A673 (cell line): ENCODE measurements around the gene NFKBIB. TPM values are rescaled to one million over a fixed set of nuclear protein-coding genes. Genes with fewer than 3 reads are reported as not detected.

Experiments used
- BruUV-seq: library from RNA; stranded (reverse); fragments of 400-500 nt; replicated peaks from 2 replicates; lab custom pipeline; 2021; lab: Mats Ljungman, UMichigan
- CTCF ChIA-PET: fragments of 300-600 bp; sonication (Branson Sonifier 250); formaldehyde crosslinking; loops from one replicate; lab custom pipeline; 2022; ENCODE audit warnings: antibody characterized with exemption; lab: Charles Lee
- POLR2A ChIA-PET: fragments of 300-600 bp; sonication (Branson Sonifier 250); formaldehyde crosslinking; loops from one replicate; lab custom pipeline; 2022; ENCODE audit warnings: antibody characterized with exemption; ENCODE audit not compliant: low non-redundant PET; lab: Charles Lee
- DNase-seq: peaks from one replicate; pipeline ENCODE4 v3.0.0-alpha.2; 2015; ENCODE audit warnings: low spot score
- H3K27ac ChIP-seq: fragments of 200-600 bp; sonication (generic); 2 replicates; pipeline ENCODE4 v1.5.1; 2016; ENCODE audit warnings: mixed run types, low read depth, mild to moderate bottlenecking, mixed read lengths, antibody characterized with exemption, low read length; ENCODE audit not compliant: poor library complexity, severe bottlenecking
- H3K27me3 ChIP-seq: fragments of 200-600 bp; sonication (generic); replicated peaks from 2 replicates; pipeline ENCODE4 v1.6.1; 2017; ENCODE audit warnings: mixed run types, low read depth, mild to moderate bottlenecking, mixed read lengths, antibody characterized with exemption, low read length; ENCODE audit not compliant: insufficient read depth, poor library complexity
- H3K36me3 ChIP-seq: fragments of 200-600 bp; sonication (generic); 2 replicates; pipeline ENCODE4 v1.6.1; 2016; ENCODE audit warnings: mixed run types, mild to moderate bottlenecking, mixed read lengths, antibody characterized with exemption, low read length; ENCODE audit not compliant: insufficient read depth, poor library complexity, severe bottlenecking
- H3K4me1 ChIP-seq: fragments of 200-600 bp; sonication (generic); 2 replicates; pipeline ENCODE4 v1.6.1; 2017; ENCODE audit warnings: mixed run types, mild to moderate bottlenecking, mixed read lengths, antibody characterized with exemption, low read length; ENCODE audit not compliant: insufficient read depth, poor library complexity, severe bottlenecking
- H3K4me3 ChIP-seq: fragments of 200-600 bp; sonication (generic); 2 replicates; pipeline ENCODE4 v1.5.1; 2016; ENCODE audit warnings: low read depth, mixed run types, mild to moderate bottlenecking, mixed read lengths, low read length; ENCODE audit not compliant: poor library complexity, severe bottlenecking
- H3K9me3 ChIP-seq: fragments of 200-600 bp; sonication (generic); 2 replicates; pipeline ENCODE4 v1.6.1; 2016; ENCODE audit warnings: mixed run types, low read depth, mild to moderate bottlenecking, mixed read lengths, antibody characterized with exemption, low read length; ENCODE audit not compliant: poor library complexity, severe bottlenecking
- EZH2 ChIP-seq: fragments of 200-600 bp; sonication (generic); IDR thresholded peaks from 2 replicates; pipeline ENCODE4 v1.6.1; 2017; ENCODE audit warnings: borderline replicate concordance, low read depth, mild to moderate bottlenecking, mixed read lengths, antibody characterized with exemption, low read length; ENCODE audit not compliant: poor library complexity, severe bottlenecking
- intact Hi-C: fragments of 100-400 bp; cut with micrococcal nuclease; formaldehyde crosslinking; loops from one replicate; pipeline ENCODE4 v1.10.0; 2022; ENCODE audit not compliant: unreplicated experiment
- total RNA-seq: library from RNA; stranded (reverse); gene quantifications from 2 replicates; pipeline ENCODE4 v1.2.3, GENCODE V29; 2021
- TF ChIP-seq, protein P1 (sequence below): fragments of 300-800, 200-600 bp; sonication (generic); conservative IDR thresholded peaks from 2 replicates; pipeline ENCODE4 v1.5.1; 2017; ENCODE audit warnings: low read depth, mild to moderate bottlenecking, antibody characterized with exemption, low read length, moderate library complexity, mixed read lengths

Gene NFKBIB
- total RNA-seq, 1 experiment from 2014 or later: 51.9 TPM

DNA sequence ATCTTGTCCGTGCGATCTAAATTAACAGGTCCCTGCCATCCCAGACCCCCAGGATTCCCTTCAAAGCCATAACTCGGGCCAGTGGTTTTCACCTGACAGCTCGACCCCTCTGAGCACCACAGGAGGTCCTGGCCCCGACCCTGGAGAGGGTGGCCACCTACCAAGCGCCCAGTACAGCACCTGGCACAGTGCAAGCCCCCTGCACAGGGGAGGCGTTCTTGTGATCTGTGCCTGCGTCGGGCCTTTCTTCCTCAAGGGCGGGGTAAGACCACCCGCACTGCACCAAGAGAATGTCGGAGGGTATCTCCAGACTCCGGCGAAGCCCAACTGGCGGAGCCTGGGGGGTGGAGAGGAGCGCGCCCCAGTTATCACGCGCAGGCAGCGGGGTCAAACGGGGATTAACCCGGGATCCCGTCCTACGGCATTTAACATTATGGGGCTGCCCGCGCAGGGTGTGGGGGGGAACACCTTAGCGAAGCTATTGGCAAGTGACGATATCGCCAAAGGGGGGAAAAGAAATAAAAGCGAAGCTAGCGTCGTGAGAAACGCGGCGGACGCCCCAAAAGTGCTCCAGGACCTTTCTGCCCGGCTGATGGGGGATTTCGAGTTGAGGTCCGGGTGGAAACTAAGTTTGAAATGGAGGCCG, 48.7 kb upstream of the NFKBIB start:
- BruUV-seq: no TSS peak
- peak; percentile 49 for DNase-seq
- no peak for TF ChIP-seq EZH2
- TF ChIP-seq, protein P1, sequence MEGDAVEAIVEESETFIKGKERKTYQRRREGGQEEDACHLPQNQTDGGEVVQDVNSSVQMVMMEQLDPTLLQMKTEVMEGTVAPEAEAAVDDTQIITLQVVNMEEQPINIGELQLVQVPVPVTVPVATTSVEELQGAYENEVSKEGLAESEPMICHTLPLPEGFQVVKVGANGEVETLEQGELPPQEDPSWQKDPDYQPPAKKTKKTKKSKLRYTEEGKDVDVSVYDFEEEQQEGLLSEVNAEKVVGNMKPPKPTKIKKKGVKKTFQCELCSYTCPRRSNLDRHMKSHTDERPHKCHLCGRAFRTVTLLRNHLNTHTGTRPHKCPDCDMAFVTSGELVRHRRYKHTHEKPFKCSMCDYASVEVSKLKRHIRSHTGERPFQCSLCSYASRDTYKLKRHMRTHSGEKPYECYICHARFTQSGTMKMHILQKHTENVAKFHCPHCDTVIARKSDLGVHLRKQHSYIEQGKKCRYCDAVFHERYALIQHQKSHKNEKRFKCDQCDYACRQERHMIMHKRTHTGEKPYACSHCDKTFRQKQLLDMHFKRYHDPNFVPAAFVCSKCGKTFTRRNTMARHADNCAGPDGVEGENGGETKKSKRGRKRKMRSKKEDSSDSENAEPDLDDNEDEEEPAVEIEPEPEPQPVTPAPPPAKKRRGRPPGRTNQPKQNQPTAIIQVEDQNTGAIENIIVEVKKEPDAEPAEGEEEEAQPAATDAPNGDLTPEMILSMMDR: no peak
- Histone ChIP-seq H3K9me3 (no peaks in the 10 kb centered on the region), H3K27me3 (no peaks in the 10 kb centered on the region), H3K36me3 (peaks cover 29% of the 10 kb centered on the region), H3K4me1 (peaks cover 13% of the 10 kb centered on the region), H3K27ac (peak overlapping the region; percentile 95), H3K4me3 (peak overlapping the region; percentile 88)
- ChIA-PET POLR2A (no interaction called here), CTCF (no interaction called here)
- intact Hi-C loops: loop anchor here (2.0 kb wide), 2 partner anchors 48 to 80 kb away; partner anchors contain the start of genes MRPS12, NFKBIB, SARS2 and SIRT2

DNA sequence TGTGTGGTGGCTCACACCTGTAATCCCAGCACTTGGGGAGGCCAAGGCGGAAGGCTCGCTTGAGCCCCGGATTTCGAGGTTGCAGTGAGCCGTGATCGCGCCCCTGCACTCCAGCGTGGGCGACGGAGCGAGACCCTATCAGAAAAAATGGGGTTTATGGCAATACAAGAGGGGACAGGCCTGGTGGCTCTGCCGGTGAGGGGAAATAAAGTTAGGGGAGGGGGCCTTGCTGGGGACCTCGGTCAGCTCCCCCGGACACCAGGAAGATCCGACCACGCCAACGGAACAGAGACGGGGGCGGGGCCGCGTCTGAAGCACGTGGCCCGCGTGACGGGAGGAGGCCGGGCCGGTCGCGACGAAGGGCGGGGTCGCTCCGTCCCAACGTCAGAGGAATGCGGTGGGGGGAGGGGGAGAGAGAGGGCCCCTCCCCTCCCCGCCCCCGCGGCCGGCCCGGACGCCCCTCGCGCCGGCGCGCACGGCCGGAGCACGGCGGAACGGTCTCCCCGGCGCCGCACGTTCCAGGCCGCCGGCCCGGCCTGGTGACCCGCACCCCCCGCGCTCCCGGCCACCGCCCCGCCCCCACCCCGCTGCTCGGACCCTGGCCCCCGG, 48.0 kb upstream of the NFKBIB start:
- no TSS peak for BruUV-seq
- intact Hi-C loops: loop anchor here (2.0 kb wide), 2 partner anchors 47 to 79 kb away; partner anchors contain the start of genes MRPS12, NFKBIB, SARS2 and SIRT2
- Histone ChIP-seq H3K4me1 (peaks cover 13% of the 10 kb centered on the region), H3K27ac (peak overlapping the region; percentile 95), H3K4me3 (peak overlapping the region; percentile 88), H3K27me3 (no peaks in the 10 kb centered on the region), H3K36me3 (peaks cover 22% of the 10 kb centered on the region), H3K9me3 (no peaks in the 10 kb centered on the region)
- TF ChIP-seq EZH2: no peak
- TF ChIP-seq, protein P1: no peak
- peak; percentile 94 for DNase-seq
- ChIA-PET POLR2A (no interaction called here), CTCF (no interaction called here)

DNA sequence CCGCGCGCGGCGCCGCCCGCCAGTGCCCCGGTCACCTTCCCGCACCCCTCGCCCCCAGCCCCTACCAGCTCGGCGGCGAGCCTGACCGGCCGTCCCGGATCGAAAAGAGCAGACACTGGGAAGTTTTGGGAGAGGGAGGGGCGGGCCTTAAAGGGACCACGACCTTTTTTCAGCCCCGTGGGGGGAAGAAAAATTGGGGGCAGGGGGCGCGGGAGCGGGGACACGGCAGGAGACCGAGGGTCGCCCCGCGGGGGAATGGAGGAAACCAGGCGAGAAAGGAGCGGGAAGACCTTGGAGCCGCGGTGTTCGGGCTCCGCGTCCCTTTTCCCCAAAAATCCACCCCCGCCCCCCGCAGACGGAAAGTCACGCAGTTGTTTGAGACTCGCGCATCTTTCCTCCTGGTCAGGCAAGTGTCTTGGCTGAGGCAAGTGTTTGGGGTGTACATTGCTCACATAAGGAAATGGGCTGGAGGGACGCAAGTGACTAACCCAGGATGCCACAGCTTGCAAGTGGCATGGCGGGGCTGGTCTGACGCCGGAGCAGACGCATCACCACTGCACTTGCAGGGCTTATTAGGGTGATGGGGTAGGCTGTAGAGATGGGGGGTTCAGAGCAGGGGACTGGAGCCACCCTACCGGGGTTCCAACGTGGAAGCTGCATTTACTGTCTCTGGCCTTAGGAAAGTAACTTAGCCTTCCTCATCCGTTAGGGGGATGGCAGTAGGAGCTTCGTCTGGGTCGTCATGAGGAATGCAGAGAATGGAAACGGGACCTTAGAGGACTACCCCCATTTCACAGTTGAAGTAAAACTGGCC, 47.3 kb upstream of the NFKBIB start:
- TF ChIP-seq, protein P1: no peak
- no peak for TF ChIP-seq EZH2
- DNase-seq: peak; percentile 50
- Histone ChIP-seq H3K36me3 (peaks cover 15% of the 10 kb centered on the region), H3K4me1 (peaks cover 11% of the 10 kb centered on the region), H3K4me3 (peak overlapping the region; percentile 88), H3K9me3 (no peaks in the 10 kb centered on the region), H3K27ac (peak overlapping the region; percentile 95), H3K27me3 (no peaks in the 10 kb centered on the region)
- POLR2A ChIA-PET: no interaction called here
- TSS peak; percentile 56 for BruUV-seq
- intact Hi-C loops: no loop called here
- CTCF ChIA-PET: no interaction called here
